Gastrocnemius medialis (tissue), 4 donors: ENCODE results near the gene TIMM29. TPM values are rescaled to one million over a fixed set of nuclear protein-coding genes. Genes with fewer than 3 reads are reported as not detected.
A peak's percentile ranks its signal among the peaks of the same experiment; 100 is the strongest.

Experiments
- ATAC-seq, 2 donors: fragments of 150-250 bp; one replicate each; pipeline ENCODE4 v1.9.1; 2016
- DNase-seq, 2 donors: peaks; one replicate each; pipeline ENCODE4 v3.0.0-alpha.2; 2019
- H3K27ac ChIP-seq, 4 donors: fragments of 200-600 bp; sonication (generic); 1 replicate in 1 of 4; 2 replicates in 3 of 4; pipeline ENCODE4 v1.5.1; 2016 to 2018; ENCODE audit warnings: mild to moderate bottlenecking in 2 of 4, moderate library complexity in 1 of 4
- H3K27me3 ChIP-seq, 3 donors: fragments of 200-600 bp; sonication (generic) in 2 of 3; 1 replicate in 1 of 3; 2 replicates in 2 of 3; pipeline versions ENCODE4 v1.5.1 to v1.6.0; 2016 to 2019; ENCODE audit warnings: mild to moderate bottlenecking in 1 of 3, moderate library complexity in 1 of 3
- H3K36me3 ChIP-seq, 2 donors: fragments of 200-600 bp; sonication (generic) in 1 of 2; one replicate each; pipeline ENCODE4 v1.5.1; 2017 to 2018
- H3K4me1 ChIP-seq, 2 donors: fragments of 200-600 bp; sonication (generic) in 1 of 2; one replicate each; pipeline ENCODE4 v1.5.1; 2016 to 2017; ENCODE audit warnings: mild to moderate bottlenecking in 2 of 2
- H3K4me3 ChIP-seq, 4 donors: fragments of 200-600 bp; sonication (generic) in 3 of 4; 1 replicate in 1 of 4; 2 replicates in 3 of 4; pipeline ENCODE4 v1.5.1; 2016 to 2019; ENCODE audit warnings: mild to moderate bottlenecking in 2 of 4
- H3K9me3 ChIP-seq, 3 donors: fragments of 200-600 bp; sonication (generic) in 2 of 3; 1 replicate in 1 of 3; 2 replicates in 2 of 3; pipeline ENCODE4 v1.5.1; 2016 to 2019
- CTCF ChIP-seq, 5 experiments: fragments of 450-650 bp in 3 of 5; fragments of 200-600 bp in 2 of 5; sonication (generic) in 2 of 5; IDR thresholded peaks in 4 of 5; conservative IDR thresholded peaks in 1 of 5; 1 replicate in 4 of 5; 2 replicates in 1 of 5; pipeline ENCODE4 v1.5.1; 2016 to 2019; ENCODE audit warnings: antibody characterized with exemption in 5 of 5, mild to moderate bottlenecking in 3 of 5, moderate library complexity in 3 of 5
- POLR2A ChIP-seq, 2 donors: fragments of 450-650 bp; IDR thresholded peaks; one replicate each; pipeline ENCODE4 v1.6.1; 2017; ENCODE audit warnings: antibody characterized with exemption in 2 of 2, mild to moderate bottlenecking in 2 of 2, moderate library complexity in 2 of 2
- in situ Hi-C, 4 donors: fragments of 200-750 bp; cut with MboI; loops; one replicate each; pipeline versions ENCODE4 v1.15.0 to v1.8.0; 2017; ENCODE audit warnings: low sequenced_read_pairs in 4 of 4
- intact Hi-C: fragments of 100-400 bp; cut with DNase I; formaldehyde crosslinking; loops from one replicate; pipeline ENCODE4 v1.15.1; 2023; ENCODE audit warnings: low total_unique reads
- total RNA-seq, 4 donors: library from RNA; depleted of rRNA; stranded (reverse); fragments of >200 nt; gene quantifications; one replicate each; pipeline versions ENCODE4 v1.1.0 to v1.2.3, GENCODE V29; 2016

Gene TIMM29
- total RNA-seq, 4 donors from 2014 or later = 28.7 to 54.5 (median 34.8) TPM

GRCh38 chr19:10919352-10920287, 9.0 kb upstream of the TIMM29 start:
- H3K4me3 ChIP-seq = no peak overlapping the region
- H3K27me3 ChIP-seq = no peaks in the 10 kb centered on the region
- in situ Hi-C loops = loop anchor here in 1 of 4 donors (10.0 kb wide), 1 partner anchor 45 kb away; the partner anchor contains the start of gene CARM1
- intact Hi-C loops = no loop called here
- peak overlapping the region; percentile 19 to 84 (median 68) for H3K27ac ChIP-seq
- peaks cover 14 to 20% of the 10 kb centered on the region in 2 donors for H3K4me1 ChIP-seq
- H3K36me3 ChIP-seq = peaks cover 0 to 56% of the 10 kb centered on the region in 2 donors
- DNase-seq = peak; percentile 58 to 81
- TF ChIP-seq CTCF (IDR thresholded peaks at IDR 0.05 in 4 of 5, conservative IDR thresholded peaks at IDR 0.05 in 1 of 5) (no peak), POLR2A (IDR thresholded peaks at IDR 0.05) (no peak)
- ATAC-seq = peak; percentile 64 to 71
- H3K9me3 ChIP-seq = no peaks in the 10 kb centered on the region

DNA sequence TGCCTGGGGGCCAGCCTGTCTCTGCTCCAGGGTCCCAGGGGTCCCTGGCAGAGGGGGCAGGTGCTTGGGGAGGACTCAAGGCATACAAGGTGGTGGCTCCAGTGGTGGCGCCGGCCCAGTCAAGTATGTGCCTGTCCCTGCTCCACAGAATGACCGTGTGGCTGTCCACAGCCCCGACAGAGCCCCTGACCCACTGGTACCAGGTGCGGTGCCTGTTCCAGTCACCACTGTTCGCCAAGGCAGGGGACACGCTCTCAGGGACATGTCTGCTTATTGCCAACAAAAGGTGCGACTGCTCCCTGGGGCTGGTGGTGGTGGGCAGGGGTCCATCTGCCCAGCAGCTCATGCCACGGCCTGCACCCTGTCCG, 8.3 kb upstream of the TIMM29 start:
- intact Hi-C loops = no loop called here
- Histone ChIP-seq H3K36me3 (peaks cover 0 to 52% of the 10 kb centered on the region in 2 donors), H3K9me3 (no peaks in the 10 kb centered on the region), H3K4me3 (no peak overlapping the region), H3K27me3 (no peaks in the 10 kb centered on the region), H3K4me1 (peaks cover 12 to 20% of the 10 kb centered on the region in 2 donors), H3K27ac (peak overlapping the region; percentile 19 to 84 (median 68))
- in situ Hi-C loops = loop anchor here in 1 of 4 donors (10.0 kb wide), 1 partner anchor 45 kb away; the partner anchor contains the start of gene CARM1
- ATAC-seq = no peak
- DNase-seq = no peak
- TF ChIP-seq POLR2A (IDR thresholded peaks at IDR 0.05) (no peak), CTCF (IDR thresholded peaks at IDR 0.05 in 4 of 5, conservative IDR thresholded peaks at IDR 0.05 in 1 of 5) (no peak)

DNA sequence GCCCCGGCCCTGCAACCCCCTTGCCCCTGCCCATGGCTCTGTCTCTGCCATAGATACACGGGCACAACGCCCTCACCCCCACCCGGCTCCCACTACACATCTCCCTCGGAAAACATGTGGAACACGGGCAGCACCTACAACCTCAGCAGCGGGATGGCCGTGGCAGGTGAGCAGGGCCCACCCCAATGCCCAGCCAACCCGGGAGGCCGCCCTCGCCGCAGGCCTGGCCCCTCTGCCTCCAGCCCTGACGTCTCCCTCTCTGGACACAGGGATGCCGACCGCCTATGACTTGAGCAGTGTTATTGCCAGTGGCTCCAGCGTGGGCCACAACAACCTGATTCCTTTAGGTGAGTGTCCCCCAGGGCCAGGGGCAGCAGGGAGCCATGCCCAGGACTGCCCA, 7.8 kb upstream of the TIMM29 start:
- Histone ChIP-seq H3K27ac (peak overlapping the region in 3 of 4 donors; percentile 54 to 84 (median 82)), H3K27me3 (no peaks in the 10 kb centered on the region), H3K36me3 (peaks cover 0 to 52% of the 10 kb centered on the region in 2 donors), H3K4me3 (no peak overlapping the region), H3K9me3 (no peaks in the 10 kb centered on the region), H3K4me1 (peaks cover 6 to 18% of the 10 kb centered on the region in 2 donors)
- in situ Hi-C loops = loop anchor here in 1 of 4 donors (10.0 kb wide), 1 partner anchor 46 kb away; the partner anchor contains the start of gene CARM1
- intact Hi-C loops = no loop called here
- TF ChIP-seq CTCF (IDR thresholded peaks at IDR 0.05 in 4 of 5, conservative IDR thresholded peaks at IDR 0.05 in 1 of 5) (no peak), POLR2A (IDR thresholded peaks at IDR 0.05) (no peak)
- no peak for ATAC-seq
- no peak for DNase-seq

GRCh38 chr19:10921199-10921909, 7.3 kb upstream of the TIMM29 start:
- intact Hi-C loops (no loop called here), in situ Hi-C loops (loop anchor here in 1 of 4 donors (10.0 kb wide), 1 partner anchor 47 kb away; the partner anchor contains the start of gene CARM1)
- Histone ChIP-seq H3K36me3 (peaks cover 0 to 52% of the 10 kb centered on the region in 2 donors), H3K27me3 (no peaks in the 10 kb centered on the region), H3K4me1 (peaks cover 4 to 18% of the 10 kb centered on the region in 2 donors), H3K9me3 (no peaks in the 10 kb centered on the region), H3K4me3 (no peak overlapping the region), H3K27ac (peak overlapping the region; percentile 49 to 84 (median 75))
- TF ChIP-seq CTCF (IDR thresholded peaks at IDR 0.05 in 4 of 5, conservative IDR thresholded peaks at IDR 0.05 in 1 of 5) = no peak
- no peak for TF ChIP-seq POLR2A (IDR thresholded peaks at IDR 0.05)
- DNase-seq = no peak
- ATAC-seq = no peak
